Heart left ventricle (tissue), 16 donors: ENCODE data around the gene ABCA13. TPM values are rescaled to one million over a fixed set of nuclear protein-coding genes. Genes with fewer than 3 reads are reported as not detected.

Experiments
- ATAC-seq, 4 donors: fragments of 200-7000 bp; cut with Tn5 transposase; one replicate each; pipeline ENCODE4 v1.9.1; 2020 to 2022; ENCODE audit warnings: moderate library complexity in 4 of 4, mild to moderate bottlenecking in 3 of 4, moderate number of reproducible peaks in 1 of 4
- DNase-seq, 5 donors: peaks; one replicate each; pipeline ENCODE4 v3.0.0-alpha.2; 2020
- H3K27ac ChIP-seq, 12 donors: fragments of 200-600 bp; sonication (generic) in 4 of 12; one replicate each; pipeline versions ENCODE4 v1.5.0 to v1.8.0; 2016 to 2022; ENCODE audit warnings: mild to moderate bottlenecking in 2 of 12
- H3K27me3 ChIP-seq, 9 donors: fragments of 200-600 bp; sonication (generic) in 2 of 9; one replicate each; pipeline versions ENCODE4 v1.5.1 to v1.8.0; 2016 to 2022; ENCODE audit warnings: mild to moderate bottlenecking in 3 of 9
- H3K36me3 ChIP-seq, 9 donors: fragments of 200-600 bp; sonication (generic) in 2 of 9; one replicate each; pipeline versions ENCODE4 v1.5.0 to v1.8.0; 2018 to 2022; ENCODE audit warnings: mild to moderate bottlenecking in 2 of 9
- H3K4me1 ChIP-seq, 12 donors: fragments of 200-600 bp; sonication (generic) in 4 of 12; one replicate each; pipeline versions ENCODE4 v1.5.0 to v1.8.0; 2016 to 2022; ENCODE audit warnings: mild to moderate bottlenecking in 3 of 12
- H3K4me3 ChIP-seq, 12 donors: fragments of 200-600 bp; sonication (generic) in 4 of 12; one replicate each; pipeline versions ENCODE4 v1.5.0 to v1.8.0; 2017 to 2022; ENCODE audit warnings: mild to moderate bottlenecking in 9 of 12, moderate library complexity in 4 of 12
- H3K9me3 ChIP-seq, 12 donors: fragments of 200-600 bp; sonication (generic) in 4 of 12; one replicate each; pipeline versions ENCODE4 v1.5.0 to v1.8.0; 2016 to 2022; ENCODE audit warnings: mild to moderate bottlenecking in 1 of 12
- CTCF ChIP-seq, 12 donors: fragments of 200-600 bp; sonication (generic) in 4 of 12; IDR thresholded peaks; one replicate each; pipeline versions ENCODE4 v1.5.0 to v1.8.0; 2018 to 2022; ENCODE audit warnings: antibody characterized with exemption in 12 of 12, mild to moderate bottlenecking in 5 of 12
- POLR2A ChIP-seq, 2 donors: fragments of 450-650 bp; IDR thresholded peaks; one replicate each; pipeline ENCODE4 v1.6.1; 2017; ENCODE audit warnings: antibody characterized with exemption in 2 of 2, mild to moderate bottlenecking in 2 of 2, moderate library complexity in 2 of 2
- WGBS, 4 donors: extraction: QIAGEN DNeasy Blood & Tissue Kit in 2 of 4; methylation state at CpG; one replicate each; pipeline versions ENCODE4 v1.1.5 to v1.1.7; 2013 to 2018; 5-methylcytosine and 5-hydroxymethylcytosine counted together
- intact Hi-C, 10 donors: fragments of 100-400 bp; cut with DNase I; formaldehyde crosslinking; loops; one replicate each; pipeline versions ENCODE4 v1.11.1 to v1.14.2; 2022
- polyA plus RNA-seq, 2 donors: library from polyadenylated mRNA; stranded (reverse); fragments of 200-250 nt; gene quantifications; one replicate each; pipeline ENCODE4 v1.2.3, GENCODE V29; 2013
- total RNA-seq, 9 donors: library from RNA; depleted of rRNA in 2 of 9; stranded (reverse); fragments of >200 nt in 2 of 9; fragmentation: NEBNext Ultra II Directional in 3 of 9; extraction: Animal tissue kit (Norgen Biotek cat#: 25700) in 3 of 9; gene quantifications; one replicate each; pipeline versions ENCODE4 v1.1.0 to v1.2.4, GENCODE V29; 2016 to 2023
- donor health status: ischemic (EF 13 %, LVEDD 7.1; RV severe dilation, severe dysfunction).
- donor health status: healthy with polysubstance abuse.
- donor health status: DM: no; HTN: yes; CAD: no.
- donor health status: DM: no; HTN: no; CAD: no.
- donor health status: ischemic (EF 25% LVEDD 6.9; RV normal size, moderate dysfunction).
- donor health status: ischemic (EF 25% LVEDD 5.7; RV mildly dilated, moderate dysfunction).
- donor health status: healthy.
- donor health status: DM: yes; HTN: yes; CAD: no.
- donor health status: ischemic (EF 35%, LVEDD 5.7; RV mildly dilated, moderate dysfunction).
- donor health status: nonischemic (EF 11% LVEDD 7.7; RV severe dilation, severe dysfunction).
- donor health status: DM: yes; HTN: yes; CAD: no.
- donor health status: PGD.
- donor health status: ischemic (EF 29% LVEDD 5.4; RV normal size, mild dysfunction).
- donor health status: nonischemic (EF 23%, LVEDD 6.1; RV moderate dilation, normal function).

ABCA13 gene
- total and polyA plus RNA-seq, 11 donors, result 0.01 to 0.29 (median 0.07) TPM; not detected in 3

GRCh38 chr7:48458701-48459524 lies 287.7 kb downstream of the ABCA13 start:
- ATAC-seq (no peak), DNase-seq (no peak)
- Histone ChIP-seq H3K4me3 (no peak overlapping the region), H3K36me3 (no peaks in the 10 kb centered on the region), H3K9me3 (no peaks in the 10 kb centered on the region), H3K27me3 (no peaks in the 10 kb centered on the region), H3K27ac (no peak overlapping the region), H3K4me1 (no peaks in the 10 kb centered on the region)
- 70 to 77% (median 75%) methylated on average over 4 of the region's 4 CpGs for WGBS, 4 donors
- TF ChIP-seq POLR2A (IDR thresholded peaks at IDR 0.05) (no peak), CTCF (IDR thresholded peaks at IDR 0.05) (no peak)
- intact Hi-C loops, result no loop called here

- DNase-seq (no peak), ATAC-seq (no peak)
- H3K27ac ChIP-seq, result no peak overlapping the region
- intact Hi-C loops, result no loop called here
- H3K4me3 ChIP-seq, result no peak overlapping the region
- no peaks in the 10 kb centered on the region for H3K4me1 ChIP-seq
- WGBS, 4 donors, result 78 to 89% (median 83%) methylated on average over 4 of the region's 4 CpGs
- H3K9me3 ChIP-seq, result no peaks in the 10 kb centered on the region
- no peaks in the 10 kb centered on the region for H3K27me3 ChIP-seq
- H3K36me3 ChIP-seq, result no peaks in the 10 kb centered on the region
- TF ChIP-seq POLR2A (IDR thresholded peaks at IDR 0.05) (no peak), CTCF (IDR thresholded peaks at IDR 0.05) (no peak)
These were observed 295.5 kb downstream of the ABCA13 start for GRCh38 chr7:48466713-48467112.

- H3K4me1 ChIP-seq, result no peaks in the 10 kb centered on the region
- H3K9me3 ChIP-seq, result no peaks in the 10 kb centered on the region
- H3K27ac ChIP-seq, result no peak overlapping the region
- intact Hi-C loops, result no loop called here
- H3K4me3 ChIP-seq, result no peak overlapping the region
- ATAC-seq (no peak), DNase-seq (no peak)
- no peak for TF ChIP-seq CTCF (IDR thresholded peaks at IDR 0.05)
- TF ChIP-seq POLR2A (IDR thresholded peaks at IDR 0.05), result no peak
- WGBS, 4 donors, result 63 to 74% (median 65%) methylated on average over 5 of the region's 5 CpGs
- no peaks in the 10 kb centered on the region for H3K36me3 ChIP-seq
- H3K27me3 ChIP-seq, result no peaks in the 10 kb centered on the region
These were observed 299.9 kb downstream of the ABCA13 start for GRCh38 chr7:48471196-48471595.

GRCh38 chr7:48472640-48473039 lies 301.4 kb downstream of the ABCA13 start:
- ATAC-seq, result no peak

More at GRCh38 chr7:48472640-48473039, 301.4 kb downstream of the ABCA13 start:
- Histone ChIP-seq H3K9me3 (no peaks in the 10 kb centered on the region), H3K4me3 (no peak overlapping the region), H3K27me3 (no peaks in the 10 kb centered on the region), H3K36me3 (no peaks in the 10 kb centered on the region), H3K27ac (no peak overlapping the region), H3K4me1 (no peaks in the 10 kb centered on the region)
- TF ChIP-seq CTCF (IDR thresholded peaks at IDR 0.05), result no peak
- no peak for TF ChIP-seq POLR2A (IDR thresholded peaks at IDR 0.05)
- intact Hi-C loops, result no loop called here
- DNase-seq, result no peak
- 73 to 88% (median 83%) methylated on average over 4 of the region's 4 CpGs for WGBS, 4 donors
